Endothelial cell (in vitro differentiated cells): Measurements from ENCODE around the gene E2F2. TPM values are rescaled to one million over a fixed set of nuclear protein-coding genes. Genes with fewer than 3 reads are reported as not detected.

Experiments used
- DNase-seq: peaks from one replicate; pipeline ENCODE4 v3.0.0; 2021; ENCODE audit warnings: low spot score
- H3K27ac Mint-ChIP-seq: one replicate; pipeline ENCODE4 v1.8.0; 2021; ENCODE audit warnings: mixed read lengths, inconsistent platforms; ENCODE audit not compliant: unreplicated experiment
- H3K27me3 Mint-ChIP-seq: one replicate; pipeline ENCODE4 v1.8.0; 2021; ENCODE audit warnings: mild to moderate bottlenecking, moderate library complexity, mixed read lengths, inconsistent platforms; ENCODE audit not compliant: unreplicated experiment
- H3K36me3 Mint-ChIP-seq: one replicate; pipeline ENCODE4 v1.8.0; 2021; ENCODE audit warnings: mild to moderate bottlenecking, low read depth, mixed read lengths, inconsistent platforms; ENCODE audit not compliant: unreplicated experiment
- H3K4me1 Mint-ChIP-seq: one replicate; pipeline ENCODE4 v1.8.0; 2021; ENCODE audit warnings: mild to moderate bottlenecking, mixed read lengths, inconsistent platforms; ENCODE audit not compliant: unreplicated experiment
- H3K4me3 Mint-ChIP-seq: one replicate; pipeline ENCODE4 v1.8.0; 2021; ENCODE audit warnings: mild to moderate bottlenecking, mixed read lengths, inconsistent platforms; ENCODE audit not compliant: unreplicated experiment
- H3K9me3 Mint-ChIP-seq: one replicate; pipeline ENCODE4 v1.8.0; 2021; ENCODE audit warnings: mixed read lengths, inconsistent platforms; ENCODE audit not compliant: unreplicated experiment
- CTCF ChIP-seq: fragments of 200-600 bp; sonication (generic); IDR thresholded peaks from one replicate; pipeline ENCODE4 v1.5.0; 2021; ENCODE audit warnings: antibody characterized with exemption; ENCODE audit not compliant: unreplicated experiment
- long read RNA-seq: library from polyadenylated mRNA; unstranded; transcript quantifications from one replicate; pipeline ENCODE4 v2.0.0, GENCODE V29; 2020; ENCODE audit not compliant: unreplicated experiment
- total RNA-seq: library from RNA; stranded (reverse); fragmentation: NEBNext Ultra II Directional; extraction: Animal tissue kit (Norgen Biotek cat#: 25700); gene quantifications from one replicate; pipeline ENCODE4 v1.2.1, GENCODE V29; 2021; ENCODE audit not compliant: unreplicated experiment

Gene E2F2
- total RNA-seq = 0.69 TPM
- long read RNA-seq, partial matches to known transcripts = 0 of 1 reads
- long read RNA-seq, other reads (novel, unspliced or antisense) = 1 of 1 reads

DNA sequence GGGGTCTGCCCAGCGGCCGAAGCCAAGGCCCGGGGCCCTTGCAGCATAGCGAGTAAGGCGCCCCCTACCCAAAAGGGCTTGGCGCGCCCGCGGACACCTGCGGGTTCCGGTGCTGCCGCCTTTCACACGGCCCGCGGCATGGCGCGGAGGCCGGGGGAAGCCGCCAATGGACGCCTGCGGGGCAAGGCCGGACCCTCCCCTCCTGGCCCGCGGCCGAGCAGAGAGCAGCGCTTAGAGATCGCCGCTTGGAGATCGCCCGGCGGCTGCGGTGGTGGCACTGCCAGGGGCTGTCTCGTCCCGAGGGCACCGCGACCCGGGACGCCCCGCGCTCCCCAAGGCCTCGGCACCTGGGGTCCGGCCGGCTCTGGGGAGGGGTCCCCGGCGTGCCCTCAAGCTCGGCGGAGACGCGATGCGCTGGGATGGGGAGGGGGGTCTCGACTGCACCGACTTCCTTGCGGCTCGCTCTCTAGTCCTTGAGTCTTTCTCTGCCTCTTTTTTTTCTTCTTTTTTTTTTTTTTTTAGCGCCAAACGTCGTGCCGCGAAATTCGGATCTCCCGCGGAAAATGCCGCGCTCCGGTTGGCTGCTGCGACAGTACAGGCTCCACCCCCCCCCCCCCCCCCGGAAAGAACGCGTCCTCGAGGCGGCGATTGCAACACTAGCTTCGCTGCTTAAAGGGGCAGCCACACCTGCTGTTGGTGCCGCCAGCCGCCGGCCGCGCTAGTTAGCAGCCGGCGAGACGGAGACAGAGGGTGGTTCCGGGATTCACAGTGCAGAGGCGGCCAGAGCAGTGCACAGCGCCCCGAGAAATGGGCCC lies at the start of gene E2F2:
Gene E2F2 (minus strand): TSS at position 487 of the 815 bp plus-strand sequence. CDS start 440 bp downstream, at position 47.
- peak; percentile 62 for DNase-seq
- Mint-ChIP-seq H3K9me3 (no peaks in the 10 kb centered on the region), H3K4me1 (peaks cover 3% of the 10 kb centered on the region), H3K4me3 (peak within 1 kb of the TSS; percentile 74), H3K27ac (no peak within 1 kb of the TSS), H3K27me3 (peaks cover 6% of the 10 kb centered on the region), H3K36me3 (no peaks in the 10 kb centered on the region)
- no peak for TF ChIP-seq CTCF

DNA sequence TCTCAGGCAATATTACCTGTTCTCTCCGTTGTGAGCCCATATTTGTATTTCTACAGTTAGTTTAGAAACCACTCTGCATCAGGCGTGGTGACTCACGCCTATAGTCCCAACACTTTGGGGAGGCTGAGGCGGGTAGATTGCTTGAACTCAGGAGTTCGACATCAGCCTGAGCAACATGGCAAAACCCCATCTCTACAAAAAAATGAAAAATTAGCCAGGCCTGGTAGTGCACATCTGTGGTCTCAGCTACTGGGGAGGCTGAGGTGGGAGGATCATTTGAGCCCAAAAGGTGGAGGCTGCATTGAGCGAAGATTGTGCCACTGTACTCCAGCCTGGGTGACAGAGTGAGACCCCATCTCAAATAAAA lies 47.9 kb upstream of the E2F2 start:
- Mint-ChIP-seq H3K4me3 (no peak overlapping the region), H3K4me1 (peaks cover 8% of the 10 kb centered on the region), H3K36me3 (peaks cover 9% of the 10 kb centered on the region), H3K9me3 (no peaks in the 10 kb centered on the region), H3K27ac (no peak overlapping the region), H3K27me3 (peaks cover 8% of the 10 kb centered on the region)
- DNase-seq = no peak
- no peak for TF ChIP-seq CTCF

DNA sequence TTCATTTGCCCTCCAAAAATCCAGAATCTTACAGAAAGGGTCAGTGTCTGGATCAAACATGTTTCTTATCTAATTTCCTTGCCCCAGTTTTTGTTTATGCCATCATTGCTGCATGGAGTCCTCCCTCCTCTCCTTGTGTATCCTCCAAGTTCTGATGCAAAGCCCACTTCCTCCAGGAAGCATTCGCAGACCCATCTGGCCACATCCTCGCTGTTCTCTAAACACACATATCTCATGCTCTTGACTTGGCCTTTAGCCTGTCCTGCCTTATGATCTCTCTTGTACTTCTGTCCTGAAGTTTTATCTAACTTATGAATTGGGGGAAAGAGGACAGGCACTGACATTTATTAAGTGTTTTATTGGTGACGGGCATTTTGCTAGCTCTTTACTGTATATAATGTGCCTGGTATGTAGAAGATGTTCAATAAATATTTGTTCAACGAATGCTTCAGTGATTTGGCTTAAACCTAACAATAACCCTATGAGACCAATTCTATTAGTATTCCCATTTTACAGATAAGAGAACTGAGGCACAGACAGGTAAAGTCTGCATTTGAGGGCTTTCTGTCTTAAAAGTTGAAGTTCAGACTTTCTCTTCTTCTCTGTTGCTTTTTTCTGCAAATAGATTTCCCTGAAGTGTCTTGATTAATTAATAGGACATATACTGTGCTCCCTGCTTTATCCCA lies 47.4 kb upstream of the E2F2 start:
- no peak for TF ChIP-seq CTCF
- DNase-seq = no peak
- Mint-ChIP-seq H3K36me3 (peaks cover 9% of the 10 kb centered on the region), H3K9me3 (no peaks in the 10 kb centered on the region), H3K4me3 (no peak overlapping the region), H3K27me3 (peaks cover 8% of the 10 kb centered on the region), H3K27ac (no peak overlapping the region), H3K4me1 (peaks cover 8% of the 10 kb centered on the region)

- H3K27me3 Mint-ChIP-seq = peaks cover 8% of the 10 kb centered on the region
- H3K9me3 Mint-ChIP-seq = no peaks in the 10 kb centered on the region
- peaks cover 8% of the 10 kb centered on the region for H3K4me1 Mint-ChIP-seq
- H3K27ac Mint-ChIP-seq = no peak overlapping the region
- H3K36me3 Mint-ChIP-seq = peaks cover 9% of the 10 kb centered on the region
- DNase-seq = no peak
- no peak for TF ChIP-seq CTCF
- no peak overlapping the region for H3K4me3 Mint-ChIP-seq
Measured at GRCh38 chr1:23577056-23578004, 46.3 kb upstream of the E2F2 start.
